Colonic mucosa (tissue), 4 donors: ENCODE data around the gene OMP. TPM values are rescaled to one million over a fixed set of nuclear protein-coding genes. Genes with fewer than 3 reads are reported as not detected.

ENCODE experiments used
- DNase-seq: peaks from one replicate; pipeline ENCODE4 v3.0.0-alpha.2; 2020
- H3K27ac ChIP-seq: fragments of 200-600 bp; one replicate; pipeline ENCODE4 v1.8.0; 2021
- H3K27me3 ChIP-seq: fragments of 200-600 bp; one replicate; pipeline ENCODE4 v1.8.0; 2021
- H3K36me3 ChIP-seq: fragments of 200-600 bp; one replicate; pipeline ENCODE4 v1.8.0; 2021
- H3K4me1 ChIP-seq: fragments of 200-600 bp; one replicate; pipeline ENCODE4 v1.8.0; 2021; ENCODE audit warnings: mild to moderate bottlenecking
- H3K4me3 ChIP-seq: fragments of 200-600 bp; one replicate; pipeline ENCODE4 v1.8.0; 2021
- H3K9ac ChIP-seq, 2 donors: one replicate each; pipeline ENCODE4 v1.7.0; 2013; ENCODE audit warnings: control low read depth in 2 of 2, low read depth in 2 of 2, low read length in 2 of 2
- H3K9me3 ChIP-seq: fragments of 200-600 bp; one replicate; pipeline ENCODE4 v1.8.0; 2021
- CTCF ChIP-seq: fragments of 200-600 bp; IDR thresholded peaks from one replicate; pipeline ENCODE4 v1.8.0; 2022; ENCODE audit warnings: antibody characterized with exemption, mild to moderate bottlenecking
- intact Hi-C: fragments of 100-400 bp; cut with DNase I; formaldehyde crosslinking; loops from one replicate; pipeline ENCODE4 v1.14.1; 2022
- total RNA-seq, 2 donors: library from RNA; stranded (reverse); fragmentation: NEBNext Ultra II Directional in 1 of 2; extraction: Animal tissue kit (Norgen Biotek cat#: 25700) in 1 of 2; gene quantifications; one replicate each; pipeline ENCODE4 v1.2.1, GENCODE V29; 2021
- donor health status: healthy.
- donor health status: DM: no; HTN: no; CAD: no.
- donor health status: DM: no; HTN: no; CAD: no.

Gene OMP
- total RNA-seq, 2 donors from 2014 or later = 7.5 to 16.8 TPM

GRCh38 chr11:77066229-77067042 lies 36.2 kb upstream of the OMP start, which contains the start of gene CAPN5:
Gene CAPN5 (plus strand): TSS chr11:77066971. CDS start chr11:77084887, 17,916 bp downstream.
- no peaks in the 10 kb centered on the region for H3K27me3 ChIP-seq
- intact Hi-C loops = no loop called here
- H3K9ac ChIP-seq = peak within 1 kb of the TSS; percentile 89 to 90
- H3K36me3 ChIP-seq = no peaks in the 10 kb centered on the region
- peak; percentile 94 for DNase-seq
- H3K27ac ChIP-seq = peak within 1 kb of the TSS; percentile 86
- H3K4me1 ChIP-seq = peaks cover 25% of the 10 kb centered on the region
- peak within 1 kb of the TSS; percentile 53 for H3K4me3 ChIP-seq
- H3K9me3 ChIP-seq = no peaks in the 10 kb centered on the region
- no peak for TF ChIP-seq CTCF

- DNase-seq = peak; percentile 53
- intact Hi-C loops = no loop called here
- H3K4me1 ChIP-seq = peaks cover 38% of the 10 kb centered on the region
- peak overlapping the region; percentile 60 to 68 for H3K9ac ChIP-seq
- H3K4me3 ChIP-seq = peak overlapping the region; percentile 53
- TF ChIP-seq CTCF = no peak
- H3K27ac ChIP-seq = peak overlapping the region; percentile 46
- H3K9me3 ChIP-seq = no peaks in the 10 kb centered on the region
- no peaks in the 10 kb centered on the region for H3K27me3 ChIP-seq
- H3K36me3 ChIP-seq = no peaks in the 10 kb centered on the region
These were observed 34.7 kb upstream of the OMP start for GRCh38 chr11:77067861-77068443.

GRCh38 chr11:77068457-77069335 lies 33.9 kb upstream of the OMP start:
- intact Hi-C loops = no loop called here
- peak overlapping the region; percentile 46 for H3K27ac ChIP-seq
- H3K9ac ChIP-seq = peak overlapping the region; percentile 60 to 68

GRCh38 chr11:77069336-77069968 lies 33.2 kb upstream of the OMP start:
- H3K27me3 ChIP-seq = no peaks in the 10 kb centered on the region
- H3K4me3 ChIP-seq = peak overlapping the region; percentile 53
- no peak for TF ChIP-seq CTCF
- peaks cover 48% of the 10 kb centered on the region for H3K4me1 ChIP-seq
- DNase-seq = no peak
- peak overlapping the region; percentile 46 for H3K27ac ChIP-seq
- peak overlapping the region; percentile 46 to 68 for H3K9ac ChIP-seq
- intact Hi-C loops = no loop called here
- no peaks in the 10 kb centered on the region for H3K9me3 ChIP-seq
- H3K36me3 ChIP-seq = no peaks in the 10 kb centered on the region

More at GRCh38 chr11:77068457-77069335, 33.9 kb upstream of the OMP start:
- Histone ChIP-seq H3K27me3 (no peaks in the 10 kb centered on the region), H3K4me3 (peak overlapping the region; percentile 53), H3K36me3 (no peaks in the 10 kb centered on the region), H3K9me3 (no peaks in the 10 kb centered on the region), H3K4me1 (peaks cover 41% of the 10 kb centered on the region)
- TF ChIP-seq CTCF = no peak
- no peak for DNase-seq
